Trophoblast cell (in vitro differentiated cells and primary cell): Measurements from ENCODE around the gene ZNF273.
A peak's percentile ranks its signal among the peaks of the same experiment; 100 is the strongest.
"Not testable (repeated sequence)": the region's sequence is repeated elsewhere in the genome, so short reads cannot be mapped to it uniquely, and the experiment has no call there.

ENCODE experiments used
- DNase-seq, 2 donors: peaks; one replicate each; pipeline ENCODE4 v3.0.0-alpha.2; 2016
- H2AFZ ChIP-seq: 2 replicates; pipeline ENCODE4 v1.6.1; 2013; ENCODE audit warnings: low read length, moderate library complexity, mild to moderate bottlenecking; ENCODE audit not compliant: insufficient read depth, poor library complexity
- H2AK5ac ChIP-seq: 2 replicates; pipeline ENCODE4 v1.6.1; 2013; ENCODE audit warnings: mild to moderate bottlenecking, low read length
- H2BK120ac ChIP-seq: 2 replicates; pipeline ENCODE4 v1.6.1; 2013; ENCODE audit warnings: low read length, mild to moderate bottlenecking, moderate library complexity; ENCODE audit not compliant: insufficient read depth, poor library complexity
- H2BK12ac ChIP-seq: 2 replicates; pipeline ENCODE4 v1.6.1; 2013; ENCODE audit warnings: mild to moderate bottlenecking, low read length, moderate library complexity
- H2BK5ac ChIP-seq: 2 replicates; pipeline ENCODE4 v1.6.1; 2013; ENCODE audit warnings: low read length, low read depth, moderate library complexity, mild to moderate bottlenecking; ENCODE audit not compliant: poor library complexity
- H3K14ac ChIP-seq: 2 replicates; pipeline ENCODE4 v1.6.1; 2013; ENCODE audit warnings: mild to moderate bottlenecking, low read length
- H3K18ac ChIP-seq: 2 replicates; pipeline ENCODE4 v1.6.1; 2013; ENCODE audit warnings: mild to moderate bottlenecking, low read length
- H3K23ac ChIP-seq: 2 replicates; pipeline ENCODE4 v1.6.1; 2013; ENCODE audit warnings: low read length
- H3K27ac ChIP-seq: 2 replicates; pipeline ENCODE4 v1.5.1; 2013; ENCODE audit warnings: low read depth, mild to moderate bottlenecking, inconsistent platforms, low read length, moderate library complexity
- H3K27me3 ChIP-seq: 2 replicates; pipeline ENCODE4 v1.6.1; 2013; ENCODE audit warnings: inconsistent platforms, mild to moderate bottlenecking, low read length, moderate library complexity; ENCODE audit not compliant: insufficient read depth
- H3K36me3 ChIP-seq, 2 experiments: 1 replicate in 1 of 2; 2 replicates in 1 of 2; pipeline ENCODE4 v1.6.1; 2013; ENCODE audit warnings: low read length in 2 of 2, mild to moderate bottlenecking in 2 of 2, moderate library complexity in 1 of 2; ENCODE audit not compliant: insufficient read depth in 2 of 2, control insufficient read depth in 1 of 2
- H3K4ac ChIP-seq: 2 replicates; pipeline ENCODE4 v1.6.1; 2013; ENCODE audit warnings: low read depth, mild to moderate bottlenecking, low read length, moderate library complexity
- H3K4me1 ChIP-seq, 2 experiments: 1 replicate in 1 of 2; 2 replicates in 1 of 2; pipeline ENCODE4 v1.6.1; 2013; ENCODE audit warnings: low read length in 2 of 2, mild to moderate bottlenecking in 2 of 2, moderate library complexity in 1 of 2; ENCODE audit not compliant: insufficient read depth in 2 of 2, control insufficient read depth in 1 of 2
- H3K4me2 ChIP-seq: 2 replicates; pipeline ENCODE4 v1.6.1; 2013; ENCODE audit warnings: inconsistent platforms, mild to moderate bottlenecking, low read length, moderate library complexity
- H3K4me3 ChIP-seq: 2 replicates; pipeline ENCODE4 v1.5.1; 2013; ENCODE audit warnings: mild to moderate bottlenecking, low read depth, low read length, inconsistent platforms
- H3K79me1 ChIP-seq: one replicate; pipeline ENCODE4 v1.6.1; 2013; ENCODE audit warnings: low read length
- H3K79me2 ChIP-seq: 2 replicates; pipeline ENCODE4 v1.6.1; 2013; ENCODE audit warnings: low read length, mild to moderate bottlenecking; ENCODE audit not compliant: control insufficient read depth, insufficient read depth, poor library complexity
- H3K9ac ChIP-seq: 2 replicates; pipeline ENCODE4 v1.6.1; 2013; ENCODE audit warnings: mild to moderate bottlenecking, low read length
- H3K9me3 ChIP-seq: 2 replicates; pipeline ENCODE4 v1.6.1; 2013; ENCODE audit warnings: low read depth, mild to moderate bottlenecking, control low read depth, inconsistent platforms, low read length; ENCODE audit not compliant: insufficient read depth
- H4K12ac ChIP-seq: 2 replicates; pipeline ENCODE4 v1.6.1; 2013; ENCODE audit warnings: low read depth, mild to moderate bottlenecking, low read length, moderate library complexity
- H4K8ac ChIP-seq: 2 replicates; pipeline ENCODE4 v1.6.1; 2013; ENCODE audit warnings: low read depth, mild to moderate bottlenecking, low read length, moderate library complexity
- H4K91ac ChIP-seq: one replicate; pipeline ENCODE4 v1.6.1; 2013; ENCODE audit warnings: low read depth, mild to moderate bottlenecking, low read length, moderate library complexity
- WGBS: extraction: QIAGEN DNeasy Blood & Tissue Kit; methylation state at CpG from one replicate; pipeline ENCODE4 v1.1.7; 2013; ENCODE audit warnings: missing lambda C conversion rate; ENCODE audit not compliant: insufficient read length, insufficient coverage; ENCODE audit errors: extremely low coverage; 5-methylcytosine and 5-hydroxymethylcytosine counted together

The ZNF273 gene

DNA sequence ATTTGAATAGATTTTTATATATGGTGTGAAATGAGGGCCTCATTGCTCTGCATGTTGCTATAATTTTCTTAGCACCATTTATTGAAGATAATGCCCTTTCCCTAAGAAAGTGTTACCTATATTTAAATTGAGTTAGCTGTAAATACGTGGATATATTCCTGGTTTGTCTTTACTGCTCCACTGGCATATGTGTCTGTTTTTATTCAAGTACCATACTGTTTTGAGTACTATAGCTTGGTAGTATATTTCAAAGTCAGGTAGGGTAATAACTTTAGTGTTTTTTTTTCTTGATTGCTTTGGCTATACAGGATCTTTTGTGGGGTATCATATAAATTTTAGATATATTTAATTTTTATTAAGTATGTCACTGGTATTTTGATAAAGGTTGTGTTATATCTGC lies 31.4 kb downstream of the ZNF273 start:
- H3K18ac ChIP-seq, result no peak overlapping the region
- H3K14ac ChIP-seq, result no peak overlapping the region
- H3K4ac ChIP-seq, result no peak overlapping the region
- no peaks in the 10 kb centered on the region for H3K9me3 ChIP-seq
- H3K79me2 ChIP-seq, result no peaks in the 10 kb centered on the region
- H3K27me3 ChIP-seq, result no peaks in the 10 kb centered on the region
- WGBS, result no CpG with 5 or more reads among the region's 1 CpG
- peaks cover 0 to 5% of the 10 kb centered on the region in 2 experiments for H3K36me3 ChIP-seq
- no peak overlapping the region for H2BK120ac ChIP-seq
- DNase-seq, result no peak
- no peak overlapping the region for H2AK5ac ChIP-seq
- no peaks in the 10 kb centered on the region for H3K79me1 ChIP-seq
- no peak overlapping the region for H3K27ac ChIP-seq
- no peak overlapping the region for H3K4me3 ChIP-seq
- H4K8ac ChIP-seq, result no peak overlapping the region
- H2BK12ac ChIP-seq, result no peak overlapping the region
- H3K4me2 ChIP-seq, result no peak overlapping the region
- no peak overlapping the region for H3K23ac ChIP-seq
- H2AFZ ChIP-seq, result no peak overlapping the region
- no peak overlapping the region for H3K9ac ChIP-seq
- no peaks in the 10 kb centered on the region for H3K4me1 ChIP-seq
- no peak overlapping the region for H4K12ac ChIP-seq
- H4K91ac ChIP-seq, result no peak overlapping the region
- no peak overlapping the region for H2BK5ac ChIP-seq

DNA sequence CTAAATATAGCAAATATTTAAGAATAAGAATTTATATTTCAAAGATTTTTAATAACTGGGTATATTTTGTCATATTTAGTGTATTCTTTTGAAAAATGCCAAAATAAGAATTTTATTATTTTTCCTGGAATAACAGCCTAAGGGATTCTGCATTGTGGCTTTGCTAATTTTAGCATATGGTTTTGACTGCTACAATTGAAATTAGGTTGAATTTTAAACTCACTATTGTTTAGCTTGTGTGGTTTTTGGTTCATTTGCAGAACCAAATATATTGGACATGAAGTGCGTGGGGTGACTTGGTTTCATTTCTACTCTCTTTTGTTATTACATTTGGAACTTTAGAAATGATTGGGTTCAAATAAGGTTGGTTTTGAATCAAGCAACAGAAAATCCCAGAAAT lies 35.5 kb downstream of the ZNF273 start:
- no peak overlapping the region for H3K4ac ChIP-seq
- WGBS, result no CpG with 5 or more reads among the region's 1 CpG
- no peak overlapping the region for H4K91ac ChIP-seq
- no peak overlapping the region for H3K18ac ChIP-seq
- H2AFZ ChIP-seq, result no peak overlapping the region
- H2AK5ac ChIP-seq, result no peak overlapping the region
- no peaks in the 10 kb centered on the region for H3K27me3 ChIP-seq
- no peak overlapping the region for H3K14ac ChIP-seq
- H3K4me2 ChIP-seq, result no peak overlapping the region
- no peak overlapping the region for H3K27ac ChIP-seq
- no peak overlapping the region for H2BK5ac ChIP-seq
- no peaks in the 10 kb centered on the region for H3K9me3 ChIP-seq
- no peak overlapping the region for H3K9ac ChIP-seq
- no peak overlapping the region for H2BK120ac ChIP-seq
- H3K23ac ChIP-seq, result no peak overlapping the region
- no peak overlapping the region for H3K4me3 ChIP-seq
- H3K4me1 ChIP-seq, result no peaks in the 10 kb centered on the region
- H4K8ac ChIP-seq, result no peak overlapping the region
- no peak for DNase-seq
- H4K12ac ChIP-seq, result no peak overlapping the region
- peaks cover 0 to 4% of the 10 kb centered on the region in 2 experiments for H3K36me3 ChIP-seq
- no peaks in the 10 kb centered on the region for H3K79me1 ChIP-seq
- H2BK12ac ChIP-seq, result no peak overlapping the region
- H3K79me2 ChIP-seq, result no peaks in the 10 kb centered on the region

- H3K23ac ChIP-seq, H2BK12ac ChIP-seq, H2BK120ac ChIP-seq, H3K9ac ChIP-seq, H2AK5ac ChIP-seq, H3K14ac ChIP-seq, DNase-seq, H3K4ac ChIP-seq, H3K27me3 ChIP-seq, H3K36me3 ChIP-seq, H3K18ac ChIP-seq, H3K9me3 ChIP-seq, H3K4me2 ChIP-seq, H4K12ac ChIP-seq, H3K79me2 ChIP-seq, H3K4me3 ChIP-seq, H2BK5ac ChIP-seq, H2AFZ ChIP-seq, H3K79me1 ChIP-seq, H3K4me1 ChIP-seq, H3K27ac ChIP-seq, H4K91ac ChIP-seq, H4K8ac ChIP-seq: not testable (repeated sequence)
- WGBS, result no CpG with 5 or more reads among the region's 6 CpGs
These were observed 36.9 kb downstream of the ZNF273 start for GRCh38 chr7:64940021-64940420.

- H4K12ac ChIP-seq, H2BK5ac ChIP-seq, H3K9me3 ChIP-seq, DNase-seq, H3K4ac ChIP-seq, H3K36me3 ChIP-seq, H3K79me2 ChIP-seq, H3K23ac ChIP-seq, H2AK5ac ChIP-seq, H2BK120ac ChIP-seq, H2AFZ ChIP-seq, H3K4me3 ChIP-seq, H3K27ac ChIP-seq, H3K9ac ChIP-seq, H4K8ac ChIP-seq, H3K14ac ChIP-seq, H3K27me3 ChIP-seq, H3K18ac ChIP-seq: not testable (repeated sequence)
- Histone ChIP-seq H3K4me2 (peak overlapping the region; percentile 11), H2BK12ac (peak overlapping the region; percentile 20), H3K4me1 (peaks cover 30 to 31% of the 10 kb centered on the region in 2 experiments), H3K79me1 (peaks cover 13% of the 10 kb centered on the region), H4K91ac (peak overlapping the region; percentile 45)
- WGBS, result no CpG with 5 or more reads among the region's 5 CpGs
These were observed 41.8 kb downstream of the ZNF273 start for GRCh38 chr7:64944667-64945502.
